HCT116 (cell line): ENCODE measurements around the gene CCDC28B. TPM values are rescaled to one million over a fixed set of nuclear protein-coding genes. Genes with fewer than 3 reads are reported as not detected.

ENCODE experiments used
- ATAC-seq: fragments of 200-7000 bp; cut with Tn5 transposase; 2 replicates; pipeline ENCODE4 v1.9.1; 2020; ENCODE audit warnings: mild to moderate bottlenecking, moderate library complexity
- BruUV-seq: library from RNA; stranded (reverse); fragments of 400-500 nt; replicated peaks from 2 replicates; lab custom pipeline; 2021; lab: Mats Ljungman, UMichigan
- CTCF ChIA-PET: fragments of 300-600 bp; sonication (Branson Sonifier 250); formaldehyde crosslinking; loops from one replicate; lab custom pipeline; 2021; ENCODE audit warnings: antibody characterized with exemption; lab: Charles Lee
- POLR2A ChIA-PET: fragments of 300-600, 350-600 bp; sonication (Branson Sonifier 250); formaldehyde crosslinking; loops from one replicate; lab custom pipeline; 2021; ENCODE audit warnings: antibody characterized with exemption; lab: Charles Lee
- RAD21 ChIA-PET, 2 experiments: fragments of 300-600 bp; sonication (Branson Sonifier 250); formaldehyde crosslinking; loops; one replicate each; lab custom pipeline; 2023; ENCODE audit warnings: low total read pairs in 2 of 2; ENCODE audit not compliant: uncharacterized antibody in 2 of 2, unreplicated experiment in 2 of 2, low non-redundant PET in 1 of 2; lab: Charles Lee
- DNase-seq: peaks from one replicate; pipeline ENCODE4 v3.0.0-alpha.2; 2010; ENCODE audit warnings: low read depth, low spot score
- H2AFZ ChIP-seq: fragments of 200-600 bp; shearing (Covaris generic), sonication (generic); 2 replicates; pipeline ENCODE4 v1.6.1; 2017; ENCODE audit warnings: low read depth, mixed run types, mixed read lengths, antibody characterized with exemption, low read length; ENCODE audit not compliant: poor library complexity, severe bottlenecking
- H3K27ac ChIP-seq: 2 replicates; pipeline ENCODE4 v1.5.1; 2012; ENCODE audit warnings: low read depth, low read length
- H3K27me3 ChIP-seq: fragments of 200-600 bp; sonication (generic); 2 replicates; pipeline ENCODE4 v1.6.1; 2016; ENCODE audit warnings: mixed run types, low read length, mixed read lengths; ENCODE audit not compliant: insufficient read depth
- H3K36me3 ChIP-seq, 2 experiments: fragments of 200-500 bp in 1 of 2; fragments of 200-600 bp in 1 of 2; sonication (Bioruptor generic) in 1 of 2; sonication (generic) in 1 of 2; 2 replicates each; pipeline versions ENCODE4 v1.5.1 to v1.6.1; 2014 to 2016; ENCODE audit warnings: low read length in 2 of 2, inconsistent platforms in 1 of 2, mixed read lengths in 1 of 2, mixed run types in 1 of 2; ENCODE audit not compliant: insufficient read depth in 2 of 2, control insufficient read depth in 1 of 2
- H3K4me1 ChIP-seq, 2 experiments: fragments of 200-600 bp in 1 of 2; sonication (generic) in 1 of 2; 2 replicates each; pipeline versions ENCODE4 v1.5.1 to v1.6.1; 2012 to 2017; ENCODE audit warnings: low read length in 2 of 2, inconsistent platforms in 1 of 2, mild to moderate bottlenecking in 1 of 2, mixed read lengths in 1 of 2, mixed run types in 1 of 2, moderate library complexity in 1 of 2; ENCODE audit not compliant: insufficient read depth in 2 of 2, control insufficient read depth in 1 of 2
- H3K4me2 ChIP-seq: fragments of 200-600 bp; sonication (generic); 2 replicates; pipeline ENCODE4 v1.6.1; 2017; ENCODE audit warnings: mixed run types, low read length, mixed read lengths
- H3K4me3 ChIP-seq, 2 experiments: fragments of 200-600 bp in 1 of 2; sonication (generic) in 1 of 2; replicated peaks in 1 of 2; 2 replicates each; pipeline ENCODE4 v1.5.1; 2011 to 2016; ENCODE audit warnings: low read length in 2 of 2, control low read depth in 1 of 2, low read depth in 1 of 2, mild to moderate bottlenecking in 1 of 2, mixed read lengths in 1 of 2, mixed run types in 1 of 2
- H3K79me2 ChIP-seq: fragments of 200-600 bp; sonication (generic); 2 replicates; pipeline ENCODE4 v1.6.1; 2017; ENCODE audit warnings: mild to moderate bottlenecking, mixed run types, low read length, moderate library complexity, mixed read lengths; ENCODE audit not compliant: insufficient read depth
- H3K9ac ChIP-seq: fragments of 200-600 bp; sonication (generic); 2 replicates; pipeline ENCODE4 v1.6.1; 2016; ENCODE audit warnings: low read length, mixed read lengths
- H3K9me2 ChIP-seq: fragments of 200-600 bp; sonication (generic), shearing (Covaris generic); 2 replicates; pipeline ENCODE4 v1.6.1; 2017; ENCODE audit warnings: mixed run types, mild to moderate bottlenecking, moderate library complexity; ENCODE audit not compliant: insufficient read depth
- H3K9me3 ChIP-seq, 2 experiments: fragments of 200-500 bp in 1 of 2; fragments of 200-600 bp in 1 of 2; sonication (Bioruptor generic) in 1 of 2; sonication (generic) in 1 of 2; 2 replicates each; pipeline ENCODE4 v1.6.1; 2014 to 2017; ENCODE audit warnings: low read length in 2 of 2, mixed read lengths in 2 of 2, inconsistent platforms in 1 of 2, low read depth in 1 of 2, mild to moderate bottlenecking in 1 of 2, mixed run types in 1 of 2, moderate library complexity in 1 of 2; ENCODE audit not compliant: control insufficient read depth in 1 of 2, insufficient read depth in 1 of 2
- H4K20me1 ChIP-seq: fragments of 200-600 bp; sonication (generic), shearing (Covaris generic); 2 replicates; pipeline ENCODE4 v1.6.1; 2017; ENCODE audit warnings: mixed run types, mild to moderate bottlenecking, moderate library complexity; ENCODE audit not compliant: insufficient read depth
- EGR1 ChIP-seq: IDR thresholded peaks from 2 replicates; pipeline ENCODE4 v1.6.1; 2012; ENCODE audit warnings: low read depth
- EZH2phosphoT487 ChIP-seq: fragments of 200-600 bp; IDR thresholded peaks from 2 replicates; pipeline ENCODE4 v1.6.1; 2018; ENCODE audit warnings: antibody characterized with exemption, borderline replicate concordance
- POLR2AphosphoS5 ChIP-seq: IDR thresholded peaks from 2 replicates; pipeline ENCODE4 v1.6.1; 2011; ENCODE audit warnings: mild to moderate bottlenecking, low read depth, low read length, moderate library complexity
- RAD21 ChIP-seq: IDR thresholded peaks from 2 replicates; pipeline ENCODE4 v1.6.1; 2012; ENCODE audit warnings: low read depth, mild to moderate bottlenecking
- intact Hi-C: fragments of 100-400 bp; cut with micrococcal nuclease; formaldehyde crosslinking; loops from 2 replicates; pipeline ENCODE4 v1.10.0; 2022
- total RNA-seq: library from RNA; stranded (reverse); gene quantifications from one replicate; pipeline ENCODE4 v1.2.1, GENCODE V29; 2021; ENCODE audit not compliant: unreplicated experiment

CCDC28B gene
- total RNA-seq, 1 experiment from 2014 or later = 5.9 TPM

DNA sequence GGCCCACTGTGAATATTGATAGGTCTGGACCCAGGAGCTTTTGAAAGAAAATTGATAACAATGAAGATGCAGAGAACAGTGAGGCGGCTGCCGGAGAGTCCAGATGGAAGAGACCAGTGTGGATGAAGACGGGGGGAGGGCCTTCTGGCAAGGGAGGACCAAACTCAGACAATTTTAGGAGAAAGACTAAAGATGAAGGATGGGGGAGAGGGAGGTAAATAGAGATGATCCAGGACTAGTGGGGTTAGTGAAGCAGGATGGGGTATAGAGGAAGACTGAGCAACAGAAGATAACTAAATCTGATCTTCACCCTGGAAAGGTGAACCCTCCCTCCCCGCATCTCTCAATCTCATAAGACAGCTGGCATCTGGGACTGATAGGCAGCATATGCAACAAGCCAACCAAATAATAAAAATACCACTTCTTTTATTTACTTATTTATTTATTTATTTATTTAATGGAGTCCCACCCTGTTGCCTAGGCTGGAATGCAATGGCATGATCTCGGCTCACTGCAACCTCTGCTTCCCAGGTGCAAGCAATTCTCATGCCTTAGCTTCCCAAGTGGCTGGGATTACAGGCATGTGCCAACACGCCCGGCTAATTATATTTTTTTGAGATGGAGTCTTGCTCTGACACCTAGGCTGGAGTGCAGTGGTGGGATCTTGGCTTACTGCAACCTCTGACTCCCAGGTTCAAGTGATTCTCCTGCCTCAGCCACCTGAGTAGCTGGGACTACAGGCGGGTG, 32.3 kb downstream of the CCDC28B start:
- intact Hi-C loops = no loop called here
- ChIA-PET RAD21 (interaction anchor here in 1 of 2 experiments (0.6 kb wide), 1 partner anchor 58 kb away, joined by 4 read pairs; no protein-coding TSS in a partner anchor), POLR2A (no interaction called here), CTCF (no interaction called here)
- Histone ChIP-seq H3K27me3 (no peaks in the 10 kb centered on the region), H3K36me3 (peaks cover 24 to 28% of the 10 kb centered on the region in 2 experiments), H3K9me3 (no peaks in the 10 kb centered on the region), H3K4me3 (no peak overlapping the region), H3K9ac (no peak overlapping the region), H3K4me1 (peaks cover 5 to 12% of the 10 kb centered on the region in 2 experiments), H4K20me1 (no peaks in the 10 kb centered on the region), H3K27ac (no peak overlapping the region), H3K4me2 (no peak overlapping the region), H3K79me2 (peaks cover 7% of the 10 kb centered on the region; the same call in 1 of the 2 replicates), H2AFZ (no peak overlapping the region), H3K9me2 (no peaks in the 10 kb centered on the region)
- ATAC-seq = peak; percentile 21; the same call in 1 of the 2 replicates
- no TSS peak for BruUV-seq
- TF ChIP-seq EGR1 (no peak), POLR2AphosphoS5 (peak; percentile 29; the same call in 1 of the 2 replicates)
- no peak for DNase-seq

DNA sequence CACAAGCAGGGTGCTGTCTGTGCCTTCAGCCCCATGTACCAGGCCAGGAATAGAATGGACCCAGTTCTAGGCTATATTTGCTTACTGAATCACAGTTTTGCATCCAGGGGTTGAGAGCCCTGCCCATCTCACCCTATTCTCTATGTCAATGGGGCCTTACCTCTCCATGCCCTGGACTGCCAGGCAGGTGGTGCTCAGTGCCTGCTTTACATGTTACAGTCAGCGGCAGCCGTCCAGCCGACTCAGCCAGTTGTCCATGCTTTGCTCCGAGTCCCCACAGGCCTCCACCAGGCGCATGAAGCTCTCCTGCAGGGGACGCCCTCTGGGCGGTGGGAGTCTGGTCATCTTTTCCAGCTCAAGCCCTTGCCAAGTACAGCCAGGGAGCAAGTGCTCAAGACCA, 34.4 kb downstream of the CCDC28B start:
- ATAC-seq = no peak
- POLR2A ChIA-PET = no interaction called here

More for the DNA sequence above, 34.4 kb downstream of the CCDC28B start:
- H3K79me2 ChIP-seq = no peaks in the 10 kb centered on the region
- CTCF ChIA-PET = interaction anchor here (1.2 kb wide), 1 partner anchor 8 kb away, joined by 3 read pairs; no protein-coding TSS in a partner anchor
- TF ChIP-seq EZH2phosphoT487 (no peak), RAD21 (peak; percentile 16; the same call in 1 of the 2 replicates)
- intact Hi-C loops = no loop called here
- H3K27me3 ChIP-seq = no peaks in the 10 kb centered on the region
- peaks cover 11 to 12% of the 10 kb centered on the region in 2 experiments; a peak in 3 of 4 replicates for H3K36me3 ChIP-seq
- no peaks in the 10 kb centered on the region for H3K9me2 ChIP-seq
- H3K4me2 ChIP-seq = no peak overlapping the region
- no peaks in the 10 kb centered on the region for H4K20me1 ChIP-seq
- no peak overlapping the region for H3K9ac ChIP-seq
- no TSS peak for BruUV-seq
- RAD21 ChIA-PET = no interaction called here
- H3K4me3 ChIP-seq = no peak overlapping the region
- peaks cover 6 to 15% of the 10 kb centered on the region in 2 experiments for H3K4me1 ChIP-seq
- H3K27ac ChIP-seq = no peak overlapping the region
- H3K9me3 ChIP-seq = no peaks in the 10 kb centered on the region
- DNase-seq = no peak
- no peak overlapping the region for H2AFZ ChIP-seq
